ENCODE measurements around the gene SYK. TPM values are rescaled to one million over a fixed set of nuclear protein-coding genes. Genes with fewer than 3 reads are reported as not detected.
"Not testable (repeated sequence)": the region's sequence is repeated elsewhere in the genome, so short reads cannot be mapped to it uniquely, and the experiment has no call there.

Gene SYK
- total RNA-seq, 6 experiments from 2014 or later: 3.0 to 10.9 (median 3.7) TPM

- ATAC-seq (no peak), DNase-seq (no peak)
- WGBS (ENCODE audit: insufficient coverage, low coverage, low lambda C conversion rate, missing lambda C conversion rate): 25% methylated on average over 3 of the region's 3 CpGs
Measured at GRCh38 chr9:90783552-90783951, 18.1 kb upstream of the SYK start.

GRCh38 chr9:90783964-90784363 is 17.7 kb upstream of the SYK start:
- Histone ChIP-seq H3K27ac (no peak overlapping the region), H3K36me3 (no peaks in the 10 kb centered on the region), H3K27me3 (no peaks in the 10 kb centered on the region), H3K4me1 (no peaks in the 10 kb centered on the region), H3K4me3 (no peak overlapping the region), H3K9me3 (no peaks in the 10 kb centered on the region)
- DNase-seq (no peak), ATAC-seq (no peak)
- intact Hi-C loops (cut with DNase I): no loop called here
- TF ChIP-seq CTCF (IDR thresholded peaks at IDR 0.05): no peak
- TF ChIP-seq POLR2A (IDR thresholded peaks at IDR 0.05): no peak
- 59% methylated on average over 8 of the region's 8 CpGs for whole genome bisulfite sequencing (ENCODE audit: insufficient coverage, low coverage, low lambda C conversion rate, missing lambda C conversion rate)

More at GRCh38 chr9:90783552-90783951, 18.1 kb upstream of the SYK start:
- intact Hi-C loops (cut with DNase I): no loop called here
- Histone ChIP-seq H3K36me3 (no peaks in the 10 kb centered on the region), H3K9me3 (no peaks in the 10 kb centered on the region), H3K4me1 (no peaks in the 10 kb centered on the region), H3K4me3 (no peak overlapping the region), H3K27ac (no peak overlapping the region), H3K27me3 (no peaks in the 10 kb centered on the region)
- TF ChIP-seq CTCF (IDR thresholded peaks at IDR 0.05): no peak
- no peak for TF ChIP-seq POLR2A (IDR thresholded peaks at IDR 0.05)

DNA sequence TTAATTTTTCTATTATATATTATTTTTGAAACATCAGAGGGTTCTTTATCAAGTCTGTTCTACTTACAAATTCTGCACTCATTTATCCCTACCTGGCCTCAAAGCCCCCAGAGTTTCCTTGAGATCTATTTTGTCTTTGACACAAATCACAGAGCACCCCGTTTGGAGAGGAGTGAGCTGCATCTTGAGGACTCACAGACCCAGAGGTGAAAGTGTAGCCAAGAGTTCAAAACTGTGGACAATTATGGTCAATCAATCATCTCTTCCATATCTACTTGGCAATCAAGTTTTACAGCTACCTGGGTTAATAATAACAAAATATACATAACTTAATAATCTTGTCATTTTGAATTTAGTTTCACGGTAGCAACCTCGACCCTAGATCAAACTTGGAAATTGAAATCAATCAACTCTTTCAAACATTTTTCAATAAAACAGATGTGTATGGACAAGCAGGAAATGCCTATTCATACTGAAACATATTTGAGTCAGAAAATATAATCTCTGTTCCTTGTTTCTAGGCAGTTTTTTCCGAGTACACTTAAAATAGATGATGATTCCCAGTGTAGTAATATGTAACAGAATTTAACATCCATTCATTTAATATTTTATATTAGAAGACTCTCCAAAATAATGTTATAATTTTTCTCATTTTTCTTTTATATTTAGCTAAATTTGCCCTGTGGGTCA is 13.7 kb upstream of the SYK start:
- intact Hi-C loops (cut with DNase I): no loop called here
- ATAC-seq: no peak
- no peaks in the 10 kb centered on the region for H3K27me3 ChIP-seq
- H3K9me3 ChIP-seq: no peaks in the 10 kb centered on the region
- H3K36me3 ChIP-seq: no peaks in the 10 kb centered on the region
- WGBS (ENCODE audit: insufficient coverage, low coverage, low lambda C conversion rate, missing lambda C conversion rate): 48% methylated on average over 4 of the region's 4 CpGs
- H3K4me3 ChIP-seq: no peak overlapping the region
- no peak for DNase-seq
- no peaks in the 10 kb centered on the region for H3K4me1 ChIP-seq
- TF ChIP-seq POLR2A (IDR thresholded peaks at IDR 0.05) (no peak), CTCF (IDR thresholded peaks at IDR 0.05) (no peak)
- no peak overlapping the region for H3K27ac ChIP-seq

DNA sequence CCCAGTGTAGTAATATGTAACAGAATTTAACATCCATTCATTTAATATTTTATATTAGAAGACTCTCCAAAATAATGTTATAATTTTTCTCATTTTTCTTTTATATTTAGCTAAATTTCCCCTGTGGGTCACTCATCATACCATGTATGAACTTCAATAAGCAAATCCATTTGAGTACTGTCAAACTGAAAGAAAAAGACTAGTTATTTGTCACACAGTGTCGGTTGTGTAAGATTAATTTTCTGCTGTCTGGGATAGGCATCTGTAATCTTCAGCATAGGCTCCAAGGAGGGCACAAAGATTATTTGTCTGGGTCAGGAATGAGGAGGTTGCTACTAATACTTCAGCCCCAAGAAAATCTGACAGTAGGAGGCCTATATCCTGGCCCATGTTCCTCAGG is 13.1 kb upstream of the SYK start:
- H3K27ac ChIP-seq; H3K27me3 ChIP-seq; H3K4me3 ChIP-seq; ATAC-seq; intact Hi-C loops (cut with DNase I); H3K36me3 ChIP-seq; H3K9me3 ChIP-seq; H3K4me1 ChIP-seq; DNase-seq: not testable (repeated sequence)
- 88% methylated on average over 1 of the region's 1 CpG for WGBS (ENCODE audit: insufficient coverage, low coverage, low lambda C conversion rate, missing lambda C conversion rate)

DNA sequence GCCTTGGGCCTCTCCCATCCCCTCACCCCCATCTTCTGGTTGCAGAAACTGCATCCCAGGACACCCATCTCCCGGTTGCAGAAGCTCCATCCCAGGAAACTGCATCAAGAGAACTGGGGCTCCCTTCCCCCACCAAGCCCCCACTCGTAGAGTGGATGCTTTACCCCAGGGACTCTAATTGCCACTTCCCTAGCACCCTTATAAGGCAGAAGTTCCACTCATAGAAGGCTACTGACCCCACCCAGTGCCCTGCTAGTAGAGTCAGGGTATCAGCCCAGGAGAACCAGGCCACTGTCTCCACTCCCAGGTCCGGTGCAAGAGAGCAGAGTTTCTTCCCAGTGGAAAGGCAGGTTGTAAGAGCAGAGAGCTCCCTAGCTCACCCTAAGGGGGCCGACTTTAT is 12.2 kb upstream of the SYK start:
- Histone ChIP-seq H3K27ac (no peak overlapping the region), H3K9me3 (no peaks in the 10 kb centered on the region), H3K4me3 (no peak overlapping the region), H3K4me1 (no peaks in the 10 kb centered on the region), H3K27me3 (no peaks in the 10 kb centered on the region), H3K36me3 (no peaks in the 10 kb centered on the region)
- WGBS (ENCODE audit: insufficient coverage, low coverage, low lambda C conversion rate, missing lambda C conversion rate): 60% methylated on average over 2 of the region's 4 CpGs
- ATAC-seq: no peak
- intact Hi-C loops (cut with DNase I): no loop called here
- TF ChIP-seq POLR2A (IDR thresholded peaks at IDR 0.05) (no peak), CTCF (IDR thresholded peaks at IDR 0.05) (no peak)
- DNase-seq: no peak
